A549 (cell line): ENCODE measurements around the gene MMP24OS.

Source experiments
- BHLHE40 ChIP-seq: IDR thresholded peaks from 2 replicates; pipeline ENCODE4 v1.6.1; 2012; ENCODE audit warnings: low read depth, low read length, inconsistent platforms
- CTCF ChIP-seq: fragments of >200 bp; sonication (Bioruptor Twin); formaldehyde crosslinking; IDR thresholded peaks from 3 replicates; pipeline ENCODE4 v1.5.1; 2016
- EHF ChIP-seq: fragments of 250-450 bp; sonication (Bioruptor Pico); IDR thresholded peaks from 2 replicates; pipeline ENCODE4 v1.5.0; 2020; ENCODE audit warnings: mild to moderate bottlenecking
- ELK1 ChIP-seq: fragments of 150-350 bp; IDR thresholded peaks from 2 replicates; pipeline ENCODE4 v1.6.1; 2014; ENCODE audit warnings: low read depth, mild to moderate bottlenecking, low read length
- EP300 ChIP-seq, 2 experiments: fragments of >200 bp; sonication (Bioruptor Twin); formaldehyde crosslinking; IDR thresholded peaks; 2 replicates in 1 of 2; 3 replicates in 1 of 2; pipeline ENCODE4 v1.6.1; 2016 to 2017
- HDAC2 ChIP-seq: fragments of 200-600 bp; sonication (generic); IDR thresholded peaks from 2 replicates; pipeline ENCODE4 v1.6.1; 2016
- KDM5A ChIP-seq: fragments of 200-600 bp; sonication (generic); IDR thresholded peaks from 2 replicates; pipeline ENCODE4 v1.6.1; 2016; ENCODE audit warnings: antibody characterized with exemption, mild to moderate bottlenecking
- MAFK ChIP-seq: fragments of 450-650 bp; IDR thresholded peaks from 2 replicates; pipeline ENCODE4 v1.6.1; 2014; ENCODE audit not compliant: partially characterized antibody
- MAX ChIP-seq: IDR thresholded peaks from 2 replicates; pipeline ENCODE4 v1.6.1; 2012
- POLR2A ChIP-seq: IDR thresholded peaks from 2 replicates; pipeline ENCODE4 v1.6.1; 2012; ENCODE audit warnings: mild to moderate bottlenecking, low read length
- RAD21 ChIP-seq, 2 experiments: fragments of >200 bp in 1 of 2; sonication (Bioruptor Twin) in 1 of 2; formaldehyde crosslinking in 1 of 2; IDR thresholded peaks in 1 of 2; conservative IDR thresholded peaks in 1 of 2; 2 replicates in 1 of 2; 3 replicates in 1 of 2; pipeline ENCODE4 v1.6.1; 2012 to 2018; ENCODE audit warnings: inconsistent platforms in 1 of 2
- REST ChIP-seq: fragments of 200-600 bp; sonication (generic); IDR thresholded peaks from 2 replicates; pipeline ENCODE4 v1.6.1; 2016; ENCODE audit warnings: antibody characterized with exemption, mild to moderate bottlenecking, moderate library complexity
- USF2 ChIP-seq: fragments of 450-650 bp; IDR thresholded peaks from 2 replicates; pipeline ENCODE4 v1.6.1; 2014; ENCODE audit warnings: antibody characterized with exemption

GRCh38 chr20:35311409-35311808, 33.5 kb upstream of the MMP24OS start:
- TF ChIP-seq POLR2A, result no peak
- TF ChIP-seq CTCF, result no peak
- TF ChIP-seq MAX, result peak; percentile 80
- peak; percentile 87 for TF ChIP-seq MAFK
- no peak for TF ChIP-seq KDM5A
- no peak for TF ChIP-seq HDAC2
- peak; percentile 85 for TF ChIP-seq USF2
- TF ChIP-seq ELK1, result no peak
- TF ChIP-seq REST, result no peak
- no peak for TF ChIP-seq EHF
- no peak for TF ChIP-seq EP300 (IDR thresholded peaks at IDR 0.05)
- TF ChIP-seq RAD21 (conservative IDR thresholded peaks at IDR 0.05 in 1 of 2, IDR thresholded peaks at IDR 0.05 in 1 of 2), result no peak
- TF ChIP-seq BHLHE40, result peak; percentile 79
